Central memory CD4-positive, alpha-beta T cell (primary cell): ENCODE results near the gene LAMA5.

ENCODE experiments used
- DNase-seq: peaks from one replicate; pipeline ENCODE4 v3.0.0; 2022

LAMA5 gene

GRCh38 chr20:62368976-62369814 is 2.1 kb upstream of the LAMA5 start:
- no peak for DNase-seq

DNA sequence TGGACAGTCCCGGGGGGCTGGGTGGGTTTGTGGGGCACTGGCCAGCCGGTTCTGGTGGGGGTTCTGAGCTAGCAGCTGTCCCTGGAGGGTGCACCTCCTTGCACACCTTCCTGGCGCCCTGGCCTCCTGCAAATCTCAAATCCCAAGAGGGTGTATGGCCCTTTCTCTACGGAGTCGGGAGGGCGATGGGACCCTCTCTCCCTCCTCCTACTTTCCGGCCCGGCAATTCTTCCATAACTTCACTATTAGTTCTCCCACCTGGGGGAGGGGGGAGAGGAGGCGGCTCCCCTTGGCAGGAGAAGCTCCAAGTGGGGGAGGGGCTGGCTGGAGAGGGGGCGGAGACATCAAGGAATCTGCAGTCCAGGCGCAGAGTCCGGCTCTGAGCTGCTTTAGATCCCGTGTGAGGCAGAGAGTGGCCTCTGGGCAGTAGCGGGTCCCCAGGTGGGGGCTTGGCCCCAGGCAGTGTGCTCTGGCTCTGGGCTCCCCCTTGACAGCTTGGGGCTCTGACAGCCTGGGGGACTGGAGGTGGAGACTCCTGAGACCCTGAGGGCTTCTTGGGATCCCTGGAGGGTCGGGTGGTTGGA is 1.4 kb upstream of the LAMA5 start:
- DNase-seq: no peak

GRCh38 chr20:62367633-62368391 is 700 bp upstream of the LAMA5 start:
- no peak for DNase-seq

DNA sequence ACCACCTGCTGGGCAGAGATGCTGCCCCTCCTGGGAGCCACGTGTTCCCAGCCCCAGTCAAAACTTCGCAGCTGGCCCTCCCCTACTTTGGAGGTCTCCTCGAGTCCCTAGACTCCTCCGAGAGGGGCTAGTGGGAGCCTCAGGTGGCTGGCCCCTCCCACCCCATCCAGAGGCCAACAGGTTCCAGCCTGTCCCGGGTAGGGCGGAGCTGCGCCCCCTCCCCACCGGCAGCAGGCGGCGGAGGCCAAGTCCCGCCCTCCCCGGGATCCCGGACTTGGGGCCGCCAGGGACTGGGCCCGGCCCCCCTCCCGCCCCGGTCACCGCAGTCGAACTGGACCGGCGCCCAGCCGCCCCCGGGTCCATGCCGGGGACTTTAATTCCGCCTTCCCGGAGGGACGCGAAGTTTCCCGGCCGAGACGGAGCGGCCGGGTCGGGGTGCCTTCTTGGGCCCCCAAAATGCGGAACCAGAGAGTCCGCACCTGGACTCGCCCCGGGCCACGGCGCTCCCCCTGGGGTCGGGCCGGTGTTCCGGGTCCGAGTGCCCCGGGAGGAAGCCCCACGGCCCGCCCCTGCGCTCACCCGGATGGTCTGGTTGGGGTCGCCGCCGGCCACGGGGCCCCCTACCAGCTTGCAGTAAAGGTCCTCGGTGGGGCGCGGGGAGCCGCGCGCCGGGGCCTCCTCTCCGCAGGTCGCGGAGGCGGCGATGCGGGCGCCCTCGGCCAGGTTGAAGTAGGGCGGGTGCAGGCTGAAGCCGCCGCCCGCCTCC is 559 bp downstream of the LAMA5 start:
- no peak for DNase-seq

- DNase-seq: no peak
These were observed 1.2 kb downstream of the LAMA5 start for GRCh38 chr20:62365814-62366369.

GRCh38 chr20:62364911-62365736 is 2.0 kb downstream of the LAMA5 start:
- DNase-seq: no peak

- DNase-seq: no peak
These were observed 2.9 kb downstream of the LAMA5 start for GRCh38 chr20:62363920-62364851.

DNA sequence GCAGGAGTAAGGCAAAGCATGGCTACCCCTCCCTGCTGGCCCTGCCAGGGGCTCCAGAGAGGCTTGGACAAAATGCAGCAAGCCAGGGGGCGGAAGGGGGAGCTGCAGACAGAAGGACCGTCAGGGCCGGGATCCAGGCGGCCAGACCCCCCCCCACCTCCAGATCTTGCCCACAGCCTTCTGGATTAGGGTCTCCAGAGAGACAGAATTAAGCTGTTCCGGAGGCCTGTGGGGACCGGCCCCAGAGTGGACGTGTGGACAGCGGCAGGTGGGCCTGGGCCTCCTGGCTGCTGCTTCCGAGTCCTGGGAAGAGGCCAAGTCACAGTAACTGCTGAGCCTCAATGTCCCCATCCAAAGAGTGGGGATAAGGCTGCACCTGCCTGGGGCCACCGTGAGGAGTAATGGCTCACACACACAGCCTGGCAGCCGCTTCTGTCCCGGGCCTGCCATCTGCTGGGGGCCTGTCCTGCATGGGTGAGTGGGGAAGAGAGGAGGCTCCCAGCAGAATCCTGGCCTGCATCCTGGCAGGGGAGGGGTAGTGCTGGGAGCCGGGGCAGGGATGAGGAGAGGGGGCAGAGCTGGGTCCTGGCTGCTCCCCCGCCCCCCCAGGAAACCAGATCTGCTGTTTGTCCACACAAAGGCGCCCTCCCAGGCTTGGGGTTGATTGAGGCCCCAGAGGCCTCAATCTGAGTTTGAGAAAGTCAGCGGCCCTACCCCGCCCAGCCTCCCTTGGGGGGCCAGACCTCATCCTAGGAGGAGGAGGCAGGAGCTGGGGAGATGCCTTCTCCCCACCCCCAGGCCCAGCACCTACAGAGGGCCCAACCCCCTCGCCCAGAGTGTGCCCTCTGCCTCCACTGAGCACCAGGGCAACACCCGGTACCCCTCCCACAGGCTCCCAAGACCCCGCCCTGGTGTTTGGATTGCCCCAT is 3.9 kb downstream of the LAMA5 start:
- no peak for DNase-seq

GRCh38 chr20:62362590-62362940 is 4.5 kb downstream of the LAMA5 start:
- no peak for DNase-seq

- DNase-seq: no peak
These were observed 5.1 kb downstream of the LAMA5 start for GRCh38 chr20:62361799-62362589.

GRCh38 chr20:62360854-62361798 is 6.0 kb downstream of the LAMA5 start:
- no peak for DNase-seq

GRCh38 chr20:62359491-62360121 is 7.5 kb downstream of the LAMA5 start:
- no peak for DNase-seq

GRCh38 chr20:62359043-62359490 is 8.0 kb downstream of the LAMA5 start:
- no peak for DNase-seq

DNA sequence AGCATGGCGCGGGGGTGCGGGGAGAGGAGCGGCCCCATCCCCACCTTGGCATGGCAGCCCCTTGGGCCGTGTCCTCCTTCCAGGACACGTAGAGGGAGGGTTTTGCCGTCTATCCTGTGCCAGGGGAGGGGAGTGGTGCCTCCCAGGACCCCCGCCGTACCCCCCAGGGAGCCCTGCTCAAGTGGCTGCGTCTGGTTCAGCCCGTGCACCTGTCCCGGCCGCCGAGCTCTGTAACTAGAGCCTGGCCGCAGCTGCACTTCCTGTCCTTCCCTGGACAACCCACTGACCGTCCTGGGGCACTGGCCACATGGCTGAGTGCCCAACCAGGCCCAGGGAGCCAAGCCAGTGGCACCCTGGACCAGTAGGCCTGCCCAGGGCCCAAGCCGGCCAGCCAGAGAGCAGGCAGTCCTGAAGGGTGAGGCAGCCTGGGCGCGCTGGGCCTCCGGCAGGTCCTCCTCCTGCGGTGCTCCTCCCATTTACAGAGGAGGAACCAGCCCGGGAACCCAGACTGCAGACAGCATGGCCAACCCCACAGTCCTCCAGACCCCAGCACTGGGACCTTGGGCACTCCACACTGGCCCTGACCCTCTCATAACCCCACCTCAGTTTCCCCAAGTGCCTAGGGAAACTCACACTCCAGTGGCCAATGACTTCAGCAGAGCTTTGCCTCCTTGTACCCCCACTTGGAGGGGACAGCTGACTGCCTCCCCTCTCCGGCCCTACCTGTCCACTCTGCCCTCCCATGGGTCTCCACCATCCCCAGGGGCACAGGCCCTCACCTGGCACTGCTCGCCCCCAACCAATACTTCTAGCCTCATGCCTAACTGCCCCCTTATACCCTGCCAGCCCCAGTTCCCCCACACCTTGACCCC is 8.7 kb downstream of the LAMA5 start:
- no peak for DNase-seq

DNA sequence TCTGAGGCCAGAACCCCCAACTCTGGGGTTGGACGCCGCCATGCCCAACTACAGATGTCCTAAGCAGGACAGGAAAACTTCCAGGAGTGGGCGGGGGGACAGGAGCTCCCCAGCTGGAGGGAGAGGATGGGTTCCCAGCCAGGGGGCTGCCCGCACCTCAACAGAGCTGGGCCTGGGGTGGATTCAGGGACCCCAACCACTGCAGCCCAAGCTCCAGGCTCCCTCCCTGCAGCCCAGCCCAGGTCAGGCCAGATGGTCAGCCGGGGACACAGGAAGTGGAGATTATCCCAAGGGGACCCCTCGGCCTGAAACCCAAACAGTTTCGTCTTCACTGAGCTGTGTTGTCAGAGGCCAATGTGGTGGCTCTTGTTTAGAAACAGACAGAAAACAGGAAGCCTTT is 9.4 kb downstream of the LAMA5 start:
- no peak for DNase-seq

- DNase-seq: no peak
These were observed 9.9 kb downstream of the LAMA5 start for GRCh38 chr20:62357187-62357667.
